Nephron progenitor cell (in vitro differentiated cells): ENCODE results near the gene CPED1.

ENCODE experiments used
- DNase-seq: peaks from one replicate; pipeline ENCODE4 v3.0.0; 2021
- H3K27ac Mint-ChIP-seq: 2 replicates; pipeline ENCODE4 v1.8.0; 2021; ENCODE audit warnings: mild to moderate bottlenecking, moderate library complexity, mixed read lengths
- H3K27me3 Mint-ChIP-seq: 2 replicates; pipeline ENCODE4 v1.8.0; 2021; ENCODE audit warnings: mild to moderate bottlenecking, low read depth, mixed read lengths; ENCODE audit not compliant: poor library complexity
- H3K36me3 Mint-ChIP-seq: 2 replicates; pipeline ENCODE4 v1.8.0; 2021; ENCODE audit warnings: low read depth, mixed read lengths
- H3K4me1 Mint-ChIP-seq: 2 replicates; pipeline ENCODE4 v1.8.0; 2021; ENCODE audit warnings: mixed read lengths
- H3K4me3 Mint-ChIP-seq: 2 replicates; pipeline ENCODE4 v1.8.0; 2021; ENCODE audit warnings: mild to moderate bottlenecking, moderate library complexity, mixed read lengths
- H3K9me3 Mint-ChIP-seq: 2 replicates; pipeline ENCODE4 v1.8.0; 2021; ENCODE audit warnings: mild to moderate bottlenecking, moderate library complexity, mixed read lengths
- CTCF ChIP-seq: fragments of 200-600 bp; sonication (generic); IDR thresholded peaks from 2 replicates; pipeline ENCODE4 v1.5.0; 2021; ENCODE audit warnings: antibody characterized with exemption

CPED1 gene

GRCh38 chr7:121187222-121187621, 198.7 kb downstream of the CPED1 start:
- H3K27me3 Mint-ChIP-seq, result no peaks in the 10 kb centered on the region
- no peak for DNase-seq
- H3K4me1 Mint-ChIP-seq, result no peaks in the 10 kb centered on the region
- TF ChIP-seq CTCF, result no peak
- no peak overlapping the region for H3K4me3 Mint-ChIP-seq
- no peaks in the 10 kb centered on the region for H3K9me3 Mint-ChIP-seq
- H3K27ac Mint-ChIP-seq, result no peak overlapping the region
- no peaks in the 10 kb centered on the region for H3K36me3 Mint-ChIP-seq

- no peak overlapping the region for H3K27ac Mint-ChIP-seq
- no peak overlapping the region for H3K4me3 Mint-ChIP-seq
- H3K9me3 Mint-ChIP-seq, result no peaks in the 10 kb centered on the region
- H3K27me3 Mint-ChIP-seq, result no peaks in the 10 kb centered on the region
- no peaks in the 10 kb centered on the region for H3K4me1 Mint-ChIP-seq
- TF ChIP-seq CTCF, result no peak
- no peak for DNase-seq
- H3K36me3 Mint-ChIP-seq, result no peaks in the 10 kb centered on the region
These were observed 199.2 kb downstream of the CPED1 start for GRCh38 chr7:121187676-121188075.

GRCh38 chr7:121192834-121193233, 204.3 kb downstream of the CPED1 start:
- Mint-ChIP-seq H3K27me3 (no peaks in the 10 kb centered on the region), H3K36me3 (no peaks in the 10 kb centered on the region), H3K4me1 (no peaks in the 10 kb centered on the region), H3K4me3 (no peak overlapping the region), H3K9me3 (no peaks in the 10 kb centered on the region), H3K27ac (no peak overlapping the region)
- TF ChIP-seq CTCF, result no peak
- no peak for DNase-seq

- Mint-ChIP-seq H3K27ac (no peak overlapping the region), H3K9me3 (no peaks in the 10 kb centered on the region), H3K36me3 (no peaks in the 10 kb centered on the region), H3K4me3 (no peak overlapping the region), H3K4me1 (no peaks in the 10 kb centered on the region), H3K27me3 (no peaks in the 10 kb centered on the region)
- no peak for TF ChIP-seq CTCF
- DNase-seq, result no peak
These were observed 206.5 kb downstream of the CPED1 start for GRCh38 chr7:121195010-121195409.

- Mint-ChIP-seq H3K9me3 (no peaks in the 10 kb centered on the region), H3K27me3 (no peaks in the 10 kb centered on the region), H3K4me3 (no peak overlapping the region), H3K27ac (peak overlapping the region; percentile 16), H3K4me1 (no peaks in the 10 kb centered on the region), H3K36me3 (no peaks in the 10 kb centered on the region)
- DNase-seq, result no peak
- TF ChIP-seq CTCF, result no peak
These were observed 207.4 kb downstream of the CPED1 start for GRCh38 chr7:121195874-121196273.

GRCh38 chr7:121196286-121196685, 207.8 kb downstream of the CPED1 start:
- Mint-ChIP-seq H3K36me3 (no peaks in the 10 kb centered on the region), H3K4me1 (no peaks in the 10 kb centered on the region), H3K9me3 (no peaks in the 10 kb centered on the region), H3K27me3 (peaks cover 3% of the 10 kb centered on the region), H3K27ac (no peak overlapping the region), H3K4me3 (no peak overlapping the region)
- no peak for TF ChIP-seq CTCF
- no peak for DNase-seq
